Natural killer cell (primary cell): ENCODE data around the gene ZBTB40. TPM values are rescaled to one million over a fixed set of nuclear protein-coding genes. Genes with fewer than 3 reads are reported as not detected.

ENCODE experiments used
- ATAC-seq, 3 donors: fragments of 150-1000 bp in 2 of 3; fragments of 200-7000 bp in 1 of 3; cut with Tn5 transposase; 1 replicate in 1 of 3; 2 replicates in 2 of 3; pipeline ENCODE4 v1.10.0; 2021; ENCODE audit warnings: mild to moderate bottlenecking in 2 of 3, moderate library complexity in 2 of 3
- DNase-seq, 2 donors: peaks; one replicate each; pipeline versions ENCODE4 v3.0.0 to v3.0.0-alpha.2; 2013 to 2021; ENCODE audit warnings: mixed read lengths in 1 of 2
- H3K27ac ChIP-seq: one replicate; pipeline ENCODE4 v1.5.1; 2013; ENCODE audit warnings: mild to moderate bottlenecking, low read length
- H3K27me3 ChIP-seq: one replicate; pipeline ENCODE4 v1.6.1; 2013; ENCODE audit warnings: low read length; ENCODE audit not compliant: control insufficient read depth, insufficient read depth
- H3K36me3 ChIP-seq: one replicate; pipeline ENCODE4 v1.6.1; 2013; ENCODE audit warnings: low read length; ENCODE audit not compliant: control insufficient read depth, insufficient read depth
- H3K4me1 ChIP-seq: one replicate; pipeline ENCODE4 v1.6.1; 2013; ENCODE audit warnings: low read length; ENCODE audit not compliant: control insufficient read depth, insufficient read depth
- H3K4me3 ChIP-seq: one replicate; pipeline ENCODE4 v1.5.1; 2013; ENCODE audit warnings: low read length
- H3K9me3 ChIP-seq: one replicate; pipeline ENCODE4 v1.6.1; 2013; ENCODE audit warnings: low read length; ENCODE audit not compliant: control insufficient read depth, insufficient read depth
- H3K27ac Mint-ChIP-seq, 2 donors: one replicate each; pipeline ENCODE4 v1.8.0; 2022; ENCODE audit warnings: mild to moderate bottlenecking in 2 of 2, mixed read lengths in 2 of 2, moderate library complexity in 1 of 2
- H3K27me3 Mint-ChIP-seq, 2 donors: one replicate each; pipeline ENCODE4 v1.8.0; 2022; ENCODE audit warnings: low read depth in 2 of 2, mixed read lengths in 2 of 2
- H3K36me3 Mint-ChIP-seq: one replicate; pipeline ENCODE4 v1.8.0; 2022; ENCODE audit warnings: mixed read lengths
- H3K4me1 Mint-ChIP-seq, 2 donors: one replicate each; pipeline ENCODE4 v1.8.0; 2022; ENCODE audit warnings: mixed read lengths in 2 of 2
- H3K4me3 Mint-ChIP-seq: one replicate; pipeline ENCODE4 v1.8.0; 2022; ENCODE audit warnings: mild to moderate bottlenecking, moderate library complexity, mixed read lengths
- H3K9me3 Mint-ChIP-seq, 2 donors: one replicate each; pipeline ENCODE4 v1.8.0; 2022; ENCODE audit warnings: mixed read lengths in 2 of 2
- CTCF ChIP-seq: fragments of 200-600 bp; IDR thresholded peaks from one replicate; pipeline ENCODE4 v1.8.0; 2022; ENCODE audit warnings: antibody characterized with exemption
- WGBS: methylation state at CpG from one replicate; pipeline ENCODE4 v1.1.7; 2013; ENCODE audit warnings: missing lambda C conversion rate; ENCODE audit not compliant: insufficient coverage; 5-methylcytosine and 5-hydroxymethylcytosine counted together
- intact Hi-C: fragments of 100-400 bp; cut with micrococcal nuclease; formaldehyde crosslinking; loops from one replicate; pipeline ENCODE4 v1.14.2; 2022
- total RNA-seq, 4 donors: library from RNA; stranded (reverse); fragments of 120-200 nt in 1 of 4; gene quantifications; one replicate each; pipeline versions ENCODE4 v1.2.3 to v1.2.4, GENCODE V29; 2013 to 2022

ZBTB40 gene
- total RNA-seq, 3 donors from 2014 or later (not counting 1 experiment from before 2014, with no cell fraction given): 32.9 to 37.6 (median 36.7) TPM

GRCh38 chr1:22517956-22518355, 66.3 kb downstream of the ZBTB40 start:
- H3K27ac ChIP-seq: no peak overlapping the region
- Mint-ChIP-seq H3K27me3 (no peaks in the 10 kb centered on the region), H3K4me3 (no peak overlapping the region), H3K27ac (no peak overlapping the region), H3K4me1 (no peaks in the 10 kb centered on the region), H3K36me3 (peaks cover 41% of the 10 kb centered on the region), H3K9me3 (no peaks in the 10 kb centered on the region)
- no peaks in the 10 kb centered on the region for H3K27me3 ChIP-seq
- WGBS: 98% methylated on average over 7 of the region's 7 CpGs
- TF ChIP-seq CTCF: no peak
- no peaks in the 10 kb centered on the region for H3K4me1 ChIP-seq
- DNase-seq (no peak), ATAC-seq (no peak)
- H3K4me3 ChIP-seq: no peak overlapping the region
- peaks cover 91% of the 10 kb centered on the region for H3K36me3 ChIP-seq
- intact Hi-C loops: no loop called here
- no peaks in the 10 kb centered on the region for H3K9me3 ChIP-seq

- no peaks in the 10 kb centered on the region for H3K9me3 ChIP-seq
- TF ChIP-seq CTCF: no peak
Observed at GRCh38 chr1:22518379-22518778, 66.7 kb downstream of the ZBTB40 start.

GRCh38 chr1:22520871-22521270, 69.2 kb downstream of the ZBTB40 start:
- intact Hi-C loops: no loop called here
- no peak for TF ChIP-seq CTCF
- peaks cover 91% of the 10 kb centered on the region for H3K36me3 ChIP-seq
- no peaks in the 10 kb centered on the region for H3K4me1 ChIP-seq
- no peak overlapping the region for H3K27ac ChIP-seq
- no peaks in the 10 kb centered on the region for H3K9me3 ChIP-seq
- Mint-ChIP-seq H3K36me3 (peaks cover 41% of the 10 kb centered on the region), H3K27ac (no peak overlapping the region), H3K4me1 (no peaks in the 10 kb centered on the region), H3K27me3 (no peaks in the 10 kb centered on the region), H3K4me3 (no peak overlapping the region), H3K9me3 (no peaks in the 10 kb centered on the region)
- H3K27me3 ChIP-seq: no peaks in the 10 kb centered on the region
- H3K4me3 ChIP-seq: no peak overlapping the region
- whole genome bisulfite sequencing: 99% methylated on average over 9 of the region's 9 CpGs
- ATAC-seq (no peak), DNase-seq (no peak)

More at GRCh38 chr1:22518379-22518778, 66.7 kb downstream of the ZBTB40 start:
- no peak for ATAC-seq
- Histone ChIP-seq H3K4me1 (no peaks in the 10 kb centered on the region), H3K27me3 (no peaks in the 10 kb centered on the region), H3K4me3 (no peak overlapping the region), H3K36me3 (peaks cover 91% of the 10 kb centered on the region), H3K27ac (no peak overlapping the region)
- H3K36me3 Mint-ChIP-seq: peaks cover 41% of the 10 kb centered on the region
- H3K4me3 Mint-ChIP-seq: no peak overlapping the region
- no peak for DNase-seq
- H3K4me1 Mint-ChIP-seq: no peaks in the 10 kb centered on the region
- no peaks in the 10 kb centered on the region for H3K9me3 Mint-ChIP-seq
- intact Hi-C loops: no loop called here
- H3K27me3 Mint-ChIP-seq: no peaks in the 10 kb centered on the region
- 98% methylated on average over 3 of the region's 3 CpGs for WGBS
- no peak overlapping the region for H3K27ac Mint-ChIP-seq

- H3K4me3 ChIP-seq: no peak overlapping the region
- peaks cover 41% of the 10 kb centered on the region for H3K36me3 Mint-ChIP-seq
- H3K9me3 Mint-ChIP-seq: no peaks in the 10 kb centered on the region
- no peak overlapping the region for H3K27ac ChIP-seq
- H3K27ac Mint-ChIP-seq: no peak overlapping the region
- no peak for TF ChIP-seq CTCF
- no peaks in the 10 kb centered on the region for H3K4me1 Mint-ChIP-seq
- H3K4me1 ChIP-seq: no peaks in the 10 kb centered on the region
- H3K9me3 ChIP-seq: no peaks in the 10 kb centered on the region
- peaks cover 93% of the 10 kb centered on the region for H3K36me3 ChIP-seq
- ATAC-seq: no peak
- H3K4me3 Mint-ChIP-seq: no peak overlapping the region
- intact Hi-C loops: no loop called here
- DNase-seq: no peak
- no peaks in the 10 kb centered on the region for H3K27me3 ChIP-seq
- 96% methylated on average over 4 of the region's 4 CpGs for WGBS
- no peaks in the 10 kb centered on the region for H3K27me3 Mint-ChIP-seq
Observed at GRCh38 chr1:22521692-22522091, 70.0 kb downstream of the ZBTB40 start.
